EH (cell line): Measurements from ENCODE around the gene DAPK3.
A peak's percentile ranks its signal among the peaks of the same experiment; 100 is the strongest.
"Not testable (repeated sequence)": the region's sequence is repeated elsewhere in the genome, so short reads cannot be mapped to it uniquely, and the experiment has no call there.

Experiments used
- DNase-seq: peaks from one replicate; pipeline ENCODE4 v3.0.0-alpha.2; 2015; ENCODE audit warnings: low read depth

Gene DAPK3

DNA sequence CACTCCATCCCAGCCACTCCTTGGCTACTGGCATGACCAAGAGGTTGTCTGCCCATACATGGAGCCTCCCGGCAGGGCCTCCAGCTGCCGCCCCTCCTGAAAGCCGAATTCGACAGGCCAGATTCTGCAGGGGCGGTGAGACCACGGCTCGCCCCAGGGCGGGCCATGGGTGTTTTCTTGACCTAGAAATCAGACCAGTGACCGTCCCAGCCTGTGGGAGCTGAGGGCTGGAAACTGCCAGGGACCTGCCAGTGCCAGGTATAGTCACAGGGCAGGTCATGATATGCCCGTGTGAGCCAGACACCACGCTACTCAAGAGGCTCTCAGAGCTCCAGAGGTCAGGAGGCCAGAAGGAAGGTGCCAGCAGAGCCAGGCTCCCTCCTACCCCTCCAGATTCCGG lies 16.8 kb downstream of the DAPK3 start:
- no peak for DNase-seq

DNA sequence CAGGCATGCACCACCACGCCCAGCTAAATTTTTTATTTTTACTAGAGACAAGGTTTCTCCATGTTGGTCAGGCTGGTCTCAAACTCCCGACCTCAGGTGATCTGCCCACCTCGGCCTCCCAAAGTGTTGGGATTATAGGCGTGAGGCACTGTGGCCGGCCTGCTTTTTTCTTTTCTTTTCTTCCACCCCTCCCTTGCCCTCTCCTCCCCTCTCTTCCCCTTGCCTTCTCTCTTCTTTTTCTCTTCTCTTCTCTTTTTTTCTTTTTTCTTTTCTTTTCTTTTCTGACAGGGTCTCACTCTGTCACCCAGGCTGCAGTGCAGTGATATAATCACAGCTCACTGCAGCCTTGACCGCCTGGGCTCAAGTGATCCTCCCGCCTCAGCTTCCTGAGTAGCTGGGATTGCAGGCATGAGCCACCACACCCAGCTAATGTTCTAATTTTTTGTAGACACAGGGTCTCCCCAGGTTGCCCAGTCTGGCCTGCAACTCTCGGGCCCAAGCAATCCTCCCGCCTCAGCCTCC lies 18.1 kb downstream of the DAPK3 start:
- DNase-seq, result not testable (repeated sequence)

DNA sequence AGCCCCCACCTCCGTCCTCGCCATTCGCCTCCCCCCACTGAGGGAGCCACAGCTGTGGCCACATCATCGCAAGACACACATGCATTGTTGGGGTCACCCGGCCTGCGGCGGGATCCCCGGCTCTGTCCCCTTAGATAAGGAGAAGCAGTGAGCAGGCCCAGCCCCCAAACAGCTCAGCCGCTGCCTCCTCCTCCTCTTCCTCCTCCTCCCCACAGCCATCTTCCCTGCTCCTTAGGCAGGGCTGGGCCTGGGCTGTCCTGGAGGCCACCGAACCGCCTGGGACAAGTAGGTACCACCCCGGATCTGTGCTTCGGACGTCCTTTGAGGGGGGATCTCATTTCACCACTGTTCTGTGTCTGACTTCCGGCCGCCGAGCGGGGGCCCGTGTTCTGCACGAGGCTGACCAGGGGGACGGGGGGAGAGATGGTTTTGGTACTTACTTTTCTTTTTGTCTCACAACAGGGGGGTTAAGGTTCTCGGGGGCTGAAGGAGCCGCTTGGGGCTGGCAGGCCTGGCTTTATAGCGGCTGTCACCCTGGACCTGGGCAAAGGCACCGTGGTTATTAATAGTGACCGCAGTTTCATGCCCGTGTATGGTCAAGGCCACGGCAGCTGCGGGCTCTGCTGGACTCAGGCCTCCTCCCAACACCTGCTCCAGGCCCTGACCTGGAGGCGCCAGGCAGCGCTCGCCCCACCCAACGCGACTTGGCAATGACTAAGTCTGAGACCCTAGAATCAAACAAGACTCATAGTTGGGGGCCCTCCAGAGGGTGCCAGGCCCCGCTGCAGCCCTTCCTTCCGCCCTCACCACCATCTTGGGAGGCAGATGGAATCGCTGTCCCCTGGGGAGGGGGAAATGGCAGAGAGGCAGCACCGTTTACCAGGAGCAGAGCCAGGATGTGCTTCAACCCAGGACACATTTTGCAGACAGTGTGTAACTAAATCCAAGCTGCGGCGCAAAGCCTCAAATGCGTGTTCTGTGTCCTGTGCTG lies 19.7 kb downstream of the DAPK3 start:
- DNase-seq, result no peak

- no peak for DNase-seq
Observed at GRCh38 chr19:3949997-3950859, 20.7 kb downstream of the DAPK3 start.

DNA sequence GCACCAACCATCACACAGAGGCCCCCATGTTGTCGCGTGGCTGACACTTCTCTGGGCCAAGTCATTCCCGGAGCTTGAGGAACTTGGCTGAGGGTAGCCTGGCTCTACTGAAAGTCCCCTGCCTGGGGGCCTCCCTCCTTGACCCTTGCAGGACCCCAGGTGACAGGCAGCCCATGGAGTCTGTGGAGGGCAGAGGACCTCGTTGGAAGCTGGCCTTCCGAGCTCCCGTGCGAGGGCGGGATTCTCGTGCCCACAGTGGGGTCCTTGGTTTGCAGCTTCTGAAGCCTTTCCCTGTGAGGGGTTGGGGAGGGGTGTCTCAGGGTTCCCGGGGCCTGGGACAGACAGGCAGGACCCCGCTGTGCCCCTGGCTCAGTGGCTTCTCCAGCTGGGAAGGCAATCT lies 21.6 kb downstream of the DAPK3 start:
- DNase-seq, result no peak

- DNase-seq, result not testable (repeated sequence)
Observed at GRCh38 chr19:3947316-3947933, 23.5 kb downstream of the DAPK3 start.

DNA sequence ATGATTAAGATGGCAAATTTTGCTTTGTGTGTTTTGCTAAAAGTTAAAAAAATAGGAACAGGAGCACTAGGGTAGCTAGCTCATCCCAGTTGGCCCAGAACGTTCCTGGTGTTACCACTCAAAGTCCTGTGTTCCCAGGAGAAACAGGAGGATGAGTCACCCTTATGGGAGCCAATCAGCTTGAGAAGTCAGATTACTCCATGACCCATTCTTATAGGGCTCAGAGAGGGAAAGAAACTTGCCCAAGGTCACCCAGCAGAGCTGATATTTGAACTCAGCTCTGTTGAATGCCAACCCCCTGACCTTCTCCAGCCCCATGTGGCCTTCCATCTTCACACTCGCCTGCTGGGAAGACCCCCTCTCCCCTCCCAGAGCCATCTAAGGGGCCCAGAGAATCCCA lies 25.1 kb downstream of the DAPK3 start:
- peak; percentile 50 for DNase-seq

DNA sequence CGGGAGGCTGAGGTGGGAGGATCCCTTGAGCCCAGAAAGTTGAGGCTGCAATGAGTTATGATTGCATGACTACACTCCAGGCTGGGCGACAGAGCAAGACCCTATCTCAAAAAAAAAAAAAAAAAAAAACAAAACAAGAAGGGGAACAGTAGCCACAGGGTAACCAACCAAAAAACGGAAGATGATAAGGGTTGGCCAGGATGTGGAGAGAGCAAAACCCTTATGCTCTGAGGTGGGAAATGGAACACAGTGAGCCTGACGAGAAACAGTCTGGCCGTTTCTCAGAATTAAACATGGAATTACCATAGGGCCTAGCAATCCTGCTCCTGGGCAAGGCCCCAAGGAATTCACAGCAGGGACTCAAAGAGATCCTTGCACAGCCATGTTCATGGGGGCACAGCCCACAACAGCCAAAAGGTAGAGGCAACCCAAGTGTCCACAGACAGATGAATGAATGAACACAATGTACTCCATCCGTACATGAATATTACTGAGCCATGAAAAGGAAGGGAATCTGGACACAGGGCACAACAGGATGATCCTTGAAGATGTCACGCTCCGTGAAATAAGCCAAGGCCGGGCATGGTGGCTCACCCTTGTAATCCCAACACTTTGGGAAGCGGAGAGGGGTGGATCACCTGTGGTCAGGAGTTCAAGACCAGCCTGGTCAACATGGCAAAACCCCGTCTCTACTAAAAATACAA lies 26.7 kb downstream of the DAPK3 start:
- DNase-seq, result no peak

DNA sequence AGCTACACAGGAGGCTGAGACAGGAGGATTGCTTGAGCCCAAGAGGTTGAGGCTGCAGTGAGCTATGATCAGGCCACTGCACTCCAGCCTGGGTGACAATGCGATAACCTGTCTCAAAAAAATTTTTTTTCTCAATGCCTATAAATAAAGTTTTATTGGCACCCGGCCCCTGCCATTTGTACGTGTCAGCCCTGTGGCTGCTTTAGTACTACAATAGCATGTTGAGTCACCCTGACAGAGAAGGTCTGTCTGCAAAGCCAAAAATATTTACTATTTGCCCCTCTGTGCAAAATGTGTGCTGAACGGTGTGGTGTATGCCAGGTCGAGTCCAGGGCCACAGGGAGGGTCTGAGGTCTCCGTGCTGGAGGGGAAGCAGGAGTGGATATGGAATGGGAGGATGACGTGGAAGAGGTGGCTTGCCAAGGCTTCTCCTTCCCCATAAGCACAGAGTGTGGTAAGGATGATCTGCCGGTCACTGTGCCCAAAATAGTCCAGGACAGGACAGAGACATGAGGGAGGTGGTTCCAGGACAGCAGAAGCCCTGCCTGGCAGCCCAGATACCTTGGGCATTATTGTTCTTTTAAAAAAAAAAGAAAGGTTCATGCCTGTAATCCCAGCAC lies 28.0 kb downstream of the DAPK3 start:
- peak; percentile 25 for DNase-seq

GRCh38 chr19:3938300-3938950 lies 32.5 kb downstream of the DAPK3 start:
- DNase-seq, result not testable (repeated sequence)

GRCh38 chr19:3936506-3937442 lies 34.1 kb downstream of the DAPK3 start:
- no peak for DNase-seq

DNA sequence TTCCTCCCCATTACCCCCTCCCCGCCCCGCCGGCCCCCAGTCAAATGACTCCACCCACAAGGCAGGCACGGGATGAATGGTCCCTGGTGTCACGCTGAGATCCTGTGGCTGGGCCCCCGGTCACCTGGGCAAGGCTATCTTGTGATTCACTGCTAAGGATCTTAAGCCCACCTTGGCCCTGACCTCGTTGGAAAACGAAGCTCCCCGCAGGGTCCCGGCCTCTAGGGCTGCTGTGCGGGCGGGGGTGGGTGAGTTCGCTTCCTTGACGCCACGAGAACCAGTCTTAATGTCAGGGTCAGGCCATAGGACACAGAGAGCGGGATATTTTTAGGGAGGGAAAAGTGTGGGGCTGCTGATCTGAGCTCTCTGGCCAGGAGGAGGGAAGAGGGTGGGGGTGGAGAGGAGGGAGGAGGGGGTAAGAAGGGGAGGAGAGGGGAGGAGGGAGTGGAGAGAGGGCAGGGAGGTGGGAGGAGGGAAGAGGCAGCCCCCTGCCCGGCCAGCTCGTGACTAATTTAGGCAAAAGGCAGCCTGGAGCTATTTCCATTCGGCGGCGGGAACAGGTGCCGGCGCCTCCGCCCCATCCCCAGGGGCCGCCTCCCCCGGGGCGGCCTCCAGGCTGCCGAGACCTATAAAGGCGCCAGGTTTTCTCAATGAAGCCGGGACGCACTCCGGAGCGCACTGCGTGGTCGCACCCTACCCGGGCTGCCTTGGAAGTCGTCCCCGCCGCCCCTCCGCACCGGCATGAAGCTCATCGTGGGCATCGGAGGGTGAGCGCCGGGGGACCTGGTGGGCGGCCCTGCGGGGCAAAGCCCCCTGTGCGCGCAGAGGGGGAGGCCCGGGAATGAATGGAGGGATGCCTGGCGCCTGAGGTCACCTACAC lies 37.7 kb downstream of the DAPK3 start, which contains the start of gene NMRK2:
TSS of gene NMRK2 (plus strand) at position 139 of the 880 bp plus-strand sequence. CDS start at position 742, 603 bp downstream.
- DNase-seq, result no peak

DNA sequence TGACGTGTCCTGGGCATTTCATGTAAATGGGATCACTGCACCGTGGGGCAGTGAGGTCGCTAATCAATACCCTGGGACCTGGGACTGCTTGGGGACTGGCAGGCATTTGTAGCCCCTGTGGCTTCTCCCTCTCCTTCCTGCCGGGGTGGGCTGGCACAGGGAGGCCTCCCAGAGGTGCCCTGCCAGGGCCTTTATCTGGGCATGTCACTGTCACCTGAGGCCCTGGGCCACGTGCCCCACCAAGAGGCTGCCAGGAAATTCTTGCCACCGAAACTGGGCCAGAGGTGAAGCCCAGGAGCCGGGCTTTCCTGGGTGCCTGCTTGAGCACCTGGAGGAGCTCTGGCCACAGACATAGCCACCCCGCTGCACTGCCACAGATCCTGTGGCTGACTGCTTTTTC lies 39.9 kb downstream of the DAPK3 start:
- DNase-seq, result no peak

DNA sequence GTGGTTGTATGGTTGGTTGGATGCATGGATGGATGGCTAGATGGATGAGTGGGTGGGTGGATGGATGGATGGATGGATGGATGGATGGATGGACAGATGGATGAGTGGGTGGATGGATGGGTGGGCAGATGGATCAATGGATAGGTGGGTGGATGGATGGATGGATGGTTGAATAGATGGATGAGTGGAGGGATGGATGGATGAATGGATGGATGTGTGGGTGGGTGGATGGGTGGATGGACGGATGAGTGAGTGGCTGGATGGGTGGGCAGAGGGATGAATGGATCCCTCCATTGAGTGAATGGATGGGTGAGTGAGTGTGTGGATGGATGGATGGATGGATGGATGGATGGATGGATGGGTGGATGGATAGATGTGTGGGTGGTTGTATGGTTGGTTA lies 47.0 kb downstream of the DAPK3 start:
- no peak for DNase-seq

DNA sequence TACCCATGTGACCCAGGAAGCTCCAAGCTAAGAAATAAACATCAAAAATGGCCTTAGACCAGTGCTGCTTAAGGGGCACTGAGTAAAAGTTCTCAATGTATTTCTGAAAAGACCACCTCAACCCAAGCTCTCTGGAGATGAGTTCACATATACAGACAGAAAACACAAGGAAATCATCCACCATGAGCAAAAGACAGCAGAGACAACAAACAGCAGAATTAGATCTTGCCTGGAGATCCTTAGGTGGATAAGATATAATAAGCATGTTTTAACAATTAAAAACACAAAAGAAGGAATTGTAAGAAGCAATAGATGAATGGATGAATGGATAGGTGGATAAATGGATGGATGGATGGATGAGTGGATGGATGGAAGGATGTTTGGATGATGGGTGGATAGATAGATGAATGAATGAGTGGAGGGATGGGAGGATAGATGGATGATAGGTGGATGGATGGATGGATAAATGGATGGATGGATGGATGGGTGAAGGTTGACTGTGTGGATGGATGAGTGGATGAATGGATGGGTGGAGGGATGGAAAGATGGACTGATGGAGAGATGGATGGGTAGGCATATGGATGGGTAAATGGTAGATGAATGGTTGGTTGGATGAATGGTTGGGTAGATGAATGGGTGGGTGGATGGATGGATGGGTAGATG lies 47.7 kb downstream of the DAPK3 start:
- no peak for DNase-seq

DNA sequence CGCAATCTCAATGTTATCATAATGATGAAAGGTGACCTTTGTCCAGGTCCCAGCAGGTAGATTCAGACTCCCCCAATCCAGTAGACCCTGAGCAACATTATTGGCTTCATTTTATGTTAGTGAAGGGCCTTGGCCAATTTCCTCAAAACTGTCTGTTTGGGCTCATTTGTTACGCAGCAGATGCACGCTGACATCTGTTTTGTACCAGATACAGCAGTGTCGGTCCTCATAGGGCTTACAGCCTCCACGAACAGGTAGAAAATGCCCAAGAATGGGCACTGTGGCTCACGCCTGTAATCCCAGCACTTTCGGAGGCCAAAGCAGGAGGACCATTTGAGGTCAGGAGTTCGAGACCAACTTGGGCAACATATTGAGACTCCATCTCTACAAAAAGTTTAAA lies 51.1 kb downstream of the DAPK3 start:
- DNase-seq, result no peak

GRCh38 chr19:3916033-3916432 lies 54.9 kb downstream of the DAPK3 start:
- DNase-seq, result no peak

- no peak for DNase-seq
Observed at GRCh38 chr19:3914199-3914598, 56.7 kb downstream of the DAPK3 start.
